Measurements from ENCODE around the gene POLR1F.

POLR1F gene, protein sequence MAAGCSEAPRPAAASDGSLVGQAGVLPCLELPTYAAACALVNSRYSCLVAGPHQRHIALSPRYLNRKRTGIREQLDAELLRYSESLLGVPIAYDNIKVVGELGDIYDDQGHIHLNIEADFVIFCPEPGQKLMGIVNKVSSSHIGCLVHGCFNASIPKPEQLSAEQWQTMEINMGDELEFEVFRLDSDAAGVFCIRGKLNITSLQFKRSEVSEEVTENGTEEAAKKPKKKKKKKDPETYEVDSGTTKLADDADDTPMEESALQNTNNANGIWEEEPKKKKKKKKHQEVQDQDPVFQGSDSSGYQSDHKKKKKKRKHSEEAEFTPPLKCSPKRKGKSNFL

GRCh38 chr7:19708397-19709248 lies at the start of gene POLR1F:
Gene POLR1F (minus strand): TSS chr7:19709037. CDS start chr7:19709016, 21 bp downstream.
- H3K27me3 Mint-ChIP-seq = no peaks in the 10 kb centered on the region
- peak; percentile 99 for ATAC-seq
- H3K36me3 Mint-ChIP-seq = peaks cover 1% of the 10 kb centered on the region
- no peaks in the 10 kb centered on the region for H3K9me3 Mint-ChIP-seq
- H3K27ac Mint-ChIP-seq = peak within 1 kb of the TSS; percentile 90
- H3K4me3 Mint-ChIP-seq = peak within 1 kb of the TSS; percentile 94
- peaks cover 53% of the 10 kb centered on the region for H3K4me1 Mint-ChIP-seq

DNA sequence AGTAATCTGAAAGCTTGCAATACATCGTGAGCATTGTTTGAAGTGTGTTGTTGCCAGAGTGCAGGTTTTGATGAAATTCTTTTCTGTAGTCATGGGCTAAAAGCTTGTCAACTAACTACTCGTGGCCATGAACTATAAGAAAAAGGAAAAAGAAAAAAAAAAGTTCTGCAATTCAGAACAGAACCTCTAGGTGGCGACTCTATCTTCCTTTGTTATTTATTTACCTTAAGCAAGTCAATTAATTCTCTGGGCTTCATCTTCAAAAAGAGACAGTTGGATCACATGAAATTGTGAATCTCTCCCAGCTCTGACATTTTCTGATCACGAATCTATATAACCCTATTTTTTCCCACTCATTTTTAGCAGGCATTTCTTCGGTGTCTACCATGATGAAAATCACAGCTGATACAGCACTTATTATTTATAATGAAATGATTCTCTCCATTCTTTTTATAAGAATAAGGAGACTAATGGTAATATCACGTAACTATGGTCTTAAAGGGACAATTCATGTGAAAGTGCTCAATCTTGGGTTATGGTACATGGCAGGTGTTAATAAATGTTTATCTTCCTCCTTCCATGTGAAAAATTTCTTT lies 45.8 kb upstream of the POLR1F start:
- H3K36me3 Mint-ChIP-seq = no peaks in the 10 kb centered on the region
- H3K9me3 Mint-ChIP-seq = no peaks in the 10 kb centered on the region
- H3K4me1 Mint-ChIP-seq = no peaks in the 10 kb centered on the region
- H3K27me3 Mint-ChIP-seq = no peaks in the 10 kb centered on the region
- H3K4me3 Mint-ChIP-seq = no peak overlapping the region
- H3K27ac Mint-ChIP-seq = no peak overlapping the region
- ATAC-seq = no peak

DNA sequence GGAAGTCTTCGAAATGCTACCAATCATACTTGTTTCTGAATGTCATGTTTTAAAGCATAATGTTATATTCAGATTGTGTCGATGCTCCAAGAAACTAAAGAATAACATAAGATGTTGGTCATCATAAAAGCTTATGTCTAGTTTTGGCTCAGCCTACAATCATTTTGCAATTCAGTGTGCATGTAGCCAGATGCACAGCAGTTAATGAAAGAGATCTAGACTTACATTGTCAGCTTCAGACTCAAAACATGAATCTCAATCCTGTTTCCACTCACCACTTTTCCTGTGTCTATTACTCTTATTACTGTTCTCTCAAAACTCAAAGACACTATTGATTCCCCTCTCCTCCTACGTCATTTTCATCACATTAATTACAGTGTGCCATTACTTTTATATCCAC lies 43.2 kb upstream of the POLR1F start:
- ATAC-seq = no peak
- no peak overlapping the region for H3K27ac Mint-ChIP-seq

DNA sequence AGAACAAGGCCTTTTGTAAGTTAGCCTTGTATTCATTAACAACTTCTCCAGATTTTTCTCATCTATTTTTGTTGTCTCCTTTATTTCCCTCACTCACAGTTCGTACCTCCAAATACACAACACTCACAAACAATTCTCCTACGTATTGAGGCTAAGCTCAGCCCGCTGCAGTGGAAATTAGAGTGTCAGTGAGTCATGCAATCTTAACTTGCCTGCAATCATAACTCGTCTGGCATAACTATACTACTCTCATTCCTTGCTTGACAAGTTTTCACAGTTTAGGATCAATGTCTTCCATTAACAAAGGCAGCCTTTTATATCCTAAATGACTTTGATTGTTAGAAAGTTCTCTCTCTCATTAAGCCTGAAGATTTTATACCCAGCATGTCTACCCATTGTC lies 40.8 kb upstream of the POLR1F start:
- Mint-ChIP-seq H3K9me3 (no peaks in the 10 kb centered on the region), H3K4me3 (no peak overlapping the region), H3K4me1 (no peaks in the 10 kb centered on the region), H3K27me3 (no peaks in the 10 kb centered on the region), H3K27ac (no peak overlapping the region), H3K36me3 (no peaks in the 10 kb centered on the region)
- no peak for ATAC-seq

More for the DNA sequence above, 43.2 kb upstream of the POLR1F start:
- no peak overlapping the region for H3K4me3 Mint-ChIP-seq
- no peaks in the 10 kb centered on the region for H3K4me1 Mint-ChIP-seq
- no peaks in the 10 kb centered on the region for H3K27me3 Mint-ChIP-seq
- no peaks in the 10 kb centered on the region for H3K36me3 Mint-ChIP-seq
- H3K9me3 Mint-ChIP-seq = no peaks in the 10 kb centered on the region

- Mint-ChIP-seq H3K36me3 (no peaks in the 10 kb centered on the region), H3K4me1 (no peaks in the 10 kb centered on the region), H3K27ac (no peak overlapping the region), H3K9me3 (no peaks in the 10 kb centered on the region), H3K4me3 (no peak overlapping the region), H3K27me3 (no peaks in the 10 kb centered on the region)
- ATAC-seq = no peak
These were observed 39.0 kb upstream of the POLR1F start for GRCh38 chr7:19747740-19748339.

DNA sequence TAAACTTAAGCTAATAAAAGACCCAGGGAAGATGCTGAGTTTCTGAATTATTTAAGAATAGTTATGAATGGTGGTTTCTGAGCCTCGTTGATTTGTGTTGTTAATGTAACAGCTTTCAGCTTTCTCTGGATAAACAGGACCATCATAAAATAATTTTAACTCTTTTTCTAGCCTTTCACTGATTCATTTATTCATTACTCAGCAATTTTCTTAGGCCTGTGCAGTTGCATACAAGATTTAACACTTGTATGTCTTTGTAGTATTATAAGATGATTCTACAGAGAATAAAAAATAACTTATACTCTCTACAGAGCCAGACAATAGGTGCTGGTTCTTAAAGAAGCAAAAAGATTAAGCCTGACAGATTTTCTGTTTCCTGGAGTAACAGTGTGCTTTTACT lies 35.2 kb upstream of the POLR1F start:
- H3K27ac Mint-ChIP-seq = no peak overlapping the region
- no peak overlapping the region for H3K4me3 Mint-ChIP-seq
- no peak for ATAC-seq
- H3K27me3 Mint-ChIP-seq = no peaks in the 10 kb centered on the region
- H3K36me3 Mint-ChIP-seq = no peaks in the 10 kb centered on the region
- no peaks in the 10 kb centered on the region for H3K4me1 Mint-ChIP-seq
- no peaks in the 10 kb centered on the region for H3K9me3 Mint-ChIP-seq

- no peak overlapping the region for H3K27ac Mint-ChIP-seq
- no peaks in the 10 kb centered on the region for H3K4me1 Mint-ChIP-seq
These were observed 19.9 kb upstream of the POLR1F start for GRCh38 chr7:19728716-19729115.

GRCh38 chr7:19725770-19726169 lies 16.9 kb upstream of the POLR1F start:
- no peaks in the 10 kb centered on the region for H3K4me1 Mint-ChIP-seq
- ATAC-seq = no peak
- no peaks in the 10 kb centered on the region for H3K9me3 Mint-ChIP-seq
- H3K27ac Mint-ChIP-seq = no peak overlapping the region
- H3K27me3 Mint-ChIP-seq = peaks cover 23% of the 10 kb centered on the region
- H3K36me3 Mint-ChIP-seq = no peaks in the 10 kb centered on the region
- no peak overlapping the region for H3K4me3 Mint-ChIP-seq

More at GRCh38 chr7:19728716-19729115, 19.9 kb upstream of the POLR1F start:
- ATAC-seq = no peak
- Mint-ChIP-seq H3K9me3 (no peaks in the 10 kb centered on the region), H3K27me3 (peaks cover 39% of the 10 kb centered on the region), H3K36me3 (no peaks in the 10 kb centered on the region), H3K4me3 (no peak overlapping the region)

- Mint-ChIP-seq H3K27me3 (no peaks in the 10 kb centered on the region), H3K4me3 (no peak overlapping the region), H3K36me3 (no peaks in the 10 kb centered on the region), H3K9me3 (no peaks in the 10 kb centered on the region), H3K4me1 (no peaks in the 10 kb centered on the region), H3K27ac (no peak overlapping the region)
- no peak for ATAC-seq
These were observed 6.7 kb upstream of the POLR1F start for GRCh38 chr7:19715499-19715898.

GRCh38 chr7:19713676-19714075 lies 4.8 kb upstream of the POLR1F start:
- Mint-ChIP-seq H3K27ac (no peak overlapping the region), H3K9me3 (no peaks in the 10 kb centered on the region), H3K36me3 (no peaks in the 10 kb centered on the region), H3K27me3 (no peaks in the 10 kb centered on the region), H3K4me3 (no peak overlapping the region), H3K4me1 (peaks cover 17% of the 10 kb centered on the region)
- ATAC-seq = no peak

GRCh38 chr7:19709249-19709578 lies 377 bp upstream of the POLR1F start:
- H3K4me3 Mint-ChIP-seq = peak overlapping the region; percentile 94
- ATAC-seq = no peak
- no peaks in the 10 kb centered on the region for H3K9me3 Mint-ChIP-seq
- H3K36me3 Mint-ChIP-seq = no peaks in the 10 kb centered on the region
- peak overlapping the region; percentile 90 for H3K27ac Mint-ChIP-seq
- H3K4me1 Mint-ChIP-seq = peaks cover 53% of the 10 kb centered on the region
- H3K27me3 Mint-ChIP-seq = no peaks in the 10 kb centered on the region

- peak overlapping the region; percentile 21 for H3K4me3 Mint-ChIP-seq
- peaks cover 15% of the 10 kb centered on the region for H3K36me3 Mint-ChIP-seq
- H3K27ac Mint-ChIP-seq = no peak overlapping the region
- ATAC-seq = no peak
- peaks cover 53% of the 10 kb centered on the region for H3K4me1 Mint-ChIP-seq
- no peaks in the 10 kb centered on the region for H3K9me3 Mint-ChIP-seq
- H3K27me3 Mint-ChIP-seq = no peaks in the 10 kb centered on the region
These were observed 1.6 kb downstream of the POLR1F start for GRCh38 chr7:19707240-19707639.

GRCh38 chr7:19705663-19706062 lies 3.2 kb downstream of the POLR1F start:
- Mint-ChIP-seq H3K27ac (no peak overlapping the region), H3K9me3 (no peaks in the 10 kb centered on the region), H3K4me3 (no peak overlapping the region), H3K36me3 (peaks cover 25% of the 10 kb centered on the region), H3K4me1 (peaks cover 53% of the 10 kb centered on the region), H3K27me3 (no peaks in the 10 kb centered on the region)
- no peak for ATAC-seq

- H3K36me3 Mint-ChIP-seq = peaks cover 52% of the 10 kb centered on the region
- ATAC-seq = no peak
- H3K27me3 Mint-ChIP-seq = no peaks in the 10 kb centered on the region
- no peaks in the 10 kb centered on the region for H3K9me3 Mint-ChIP-seq
- H3K4me1 Mint-ChIP-seq = peaks cover 14% of the 10 kb centered on the region
- H3K4me3 Mint-ChIP-seq = no peak overlapping the region
- H3K27ac Mint-ChIP-seq = no peak overlapping the region
These were observed 7.4 kb downstream of the POLR1F start for GRCh38 chr7:19701471-19701870.

DNA sequence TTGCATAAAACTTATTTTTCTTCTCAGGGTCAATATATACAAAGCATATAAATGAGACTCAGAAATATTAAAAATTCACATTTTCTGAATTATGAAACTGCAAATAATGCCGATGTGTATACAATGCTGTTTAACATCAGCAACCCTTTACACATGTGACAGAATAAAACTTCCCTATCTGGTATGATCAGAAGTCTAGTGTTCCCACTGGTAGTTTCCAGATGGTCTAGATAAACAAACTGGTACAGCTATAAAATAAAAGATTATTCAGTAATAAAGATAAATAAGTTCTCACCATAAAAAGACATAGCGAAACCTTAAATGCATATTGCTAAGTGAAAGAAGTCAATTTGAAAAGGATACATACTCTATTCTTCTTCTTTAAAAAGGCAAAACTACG lies 7.9 kb downstream of the POLR1F start:
- Mint-ChIP-seq H3K4me3 (no peak overlapping the region), H3K36me3 (peaks cover 52% of the 10 kb centered on the region), H3K27me3 (no peaks in the 10 kb centered on the region), H3K9me3 (no peaks in the 10 kb centered on the region), H3K27ac (no peak overlapping the region), H3K4me1 (peaks cover 9% of the 10 kb centered on the region)
- ATAC-seq = no peak
